HCT116 (cell line): Measurements from ENCODE around the gene MEX3B. TPM values are rescaled to one million over a fixed set of nuclear protein-coding genes. Genes with fewer than 3 reads are reported as not detected.

Experiments used
- ATAC-seq: fragments of 200-7000 bp; cut with Tn5 transposase; 2 replicates; pipeline ENCODE4 v1.9.1; 2020; ENCODE audit warnings: mild to moderate bottlenecking, moderate library complexity
- BruUV-seq: library from RNA; stranded (reverse); fragments of 400-500 nt; replicated peaks from 2 replicates; lab custom pipeline; 2021; lab: Mats Ljungman, UMichigan
- CTCF ChIA-PET: fragments of 300-600 bp; sonication (Branson Sonifier 250); formaldehyde crosslinking; loops from one replicate; lab custom pipeline; 2021; ENCODE audit warnings: antibody characterized with exemption; lab: Charles Lee
- POLR2A ChIA-PET: fragments of 300-600, 350-600 bp; sonication (Branson Sonifier 250); formaldehyde crosslinking; loops from one replicate; lab custom pipeline; 2021; ENCODE audit warnings: antibody characterized with exemption; lab: Charles Lee
- RAD21 ChIA-PET, 2 experiments: fragments of 300-600 bp; sonication (Branson Sonifier 250); formaldehyde crosslinking; loops; one replicate each; lab custom pipeline; 2023; ENCODE audit warnings: low total read pairs in 2 of 2; ENCODE audit not compliant: uncharacterized antibody in 2 of 2, unreplicated experiment in 2 of 2, low non-redundant PET in 1 of 2; lab: Charles Lee
- DNase-seq: peaks from one replicate; pipeline ENCODE4 v3.0.0-alpha.2; 2010; ENCODE audit warnings: low read depth, low spot score
- H2AFZ ChIP-seq: fragments of 200-600 bp; shearing (Covaris generic), sonication (generic); 2 replicates; pipeline ENCODE4 v1.6.1; 2017; ENCODE audit warnings: low read depth, mixed run types, mixed read lengths, antibody characterized with exemption, low read length; ENCODE audit not compliant: poor library complexity, severe bottlenecking
- H3K27ac ChIP-seq: 2 replicates; pipeline ENCODE4 v1.5.1; 2012; ENCODE audit warnings: low read depth, low read length
- H3K27me3 ChIP-seq: fragments of 200-600 bp; sonication (generic); 2 replicates; pipeline ENCODE4 v1.6.1; 2016; ENCODE audit warnings: mixed run types, low read length, mixed read lengths; ENCODE audit not compliant: insufficient read depth
- H3K36me3 ChIP-seq, 2 experiments: fragments of 200-500 bp in 1 of 2; fragments of 200-600 bp in 1 of 2; sonication (Bioruptor generic) in 1 of 2; sonication (generic) in 1 of 2; 2 replicates each; pipeline versions ENCODE4 v1.5.1 to v1.6.1; 2014 to 2016; ENCODE audit warnings: low read length in 2 of 2, inconsistent platforms in 1 of 2, mixed read lengths in 1 of 2, mixed run types in 1 of 2; ENCODE audit not compliant: insufficient read depth in 2 of 2, control insufficient read depth in 1 of 2
- H3K4me1 ChIP-seq, 2 experiments: fragments of 200-600 bp in 1 of 2; sonication (generic) in 1 of 2; 2 replicates each; pipeline versions ENCODE4 v1.5.1 to v1.6.1; 2012 to 2017; ENCODE audit warnings: low read length in 2 of 2, inconsistent platforms in 1 of 2, mild to moderate bottlenecking in 1 of 2, mixed read lengths in 1 of 2, mixed run types in 1 of 2, moderate library complexity in 1 of 2; ENCODE audit not compliant: insufficient read depth in 2 of 2, control insufficient read depth in 1 of 2
- H3K4me2 ChIP-seq: fragments of 200-600 bp; sonication (generic); 2 replicates; pipeline ENCODE4 v1.6.1; 2017; ENCODE audit warnings: mixed run types, low read length, mixed read lengths
- H3K4me3 ChIP-seq, 2 experiments: fragments of 200-600 bp in 1 of 2; sonication (generic) in 1 of 2; replicated peaks in 1 of 2; 2 replicates each; pipeline ENCODE4 v1.5.1; 2011 to 2016; ENCODE audit warnings: low read length in 2 of 2, control low read depth in 1 of 2, low read depth in 1 of 2, mild to moderate bottlenecking in 1 of 2, mixed read lengths in 1 of 2, mixed run types in 1 of 2
- H3K79me2 ChIP-seq: fragments of 200-600 bp; sonication (generic); 2 replicates; pipeline ENCODE4 v1.6.1; 2017; ENCODE audit warnings: mild to moderate bottlenecking, mixed run types, low read length, moderate library complexity, mixed read lengths; ENCODE audit not compliant: insufficient read depth
- H3K9ac ChIP-seq: fragments of 200-600 bp; sonication (generic); 2 replicates; pipeline ENCODE4 v1.6.1; 2016; ENCODE audit warnings: low read length, mixed read lengths
- H3K9me2 ChIP-seq: fragments of 200-600 bp; sonication (generic), shearing (Covaris generic); 2 replicates; pipeline ENCODE4 v1.6.1; 2017; ENCODE audit warnings: mixed run types, mild to moderate bottlenecking, moderate library complexity; ENCODE audit not compliant: insufficient read depth
- H3K9me3 ChIP-seq, 2 experiments: fragments of 200-500 bp in 1 of 2; fragments of 200-600 bp in 1 of 2; sonication (Bioruptor generic) in 1 of 2; sonication (generic) in 1 of 2; 2 replicates each; pipeline ENCODE4 v1.6.1; 2014 to 2017; ENCODE audit warnings: low read length in 2 of 2, mixed read lengths in 2 of 2, inconsistent platforms in 1 of 2, low read depth in 1 of 2, mild to moderate bottlenecking in 1 of 2, mixed run types in 1 of 2, moderate library complexity in 1 of 2; ENCODE audit not compliant: control insufficient read depth in 1 of 2, insufficient read depth in 1 of 2
- H4K20me1 ChIP-seq: fragments of 200-600 bp; sonication (generic), shearing (Covaris generic); 2 replicates; pipeline ENCODE4 v1.6.1; 2017; ENCODE audit warnings: mixed run types, mild to moderate bottlenecking, moderate library complexity; ENCODE audit not compliant: insufficient read depth
- CBX3 ChIP-seq: IDR thresholded peaks from 2 replicates; pipeline ENCODE4 v1.6.1; 2012; ENCODE audit warnings: low read depth
- CEBPB ChIP-seq: IDR thresholded peaks from 2 replicates; pipeline ENCODE4 v1.6.1; 2012; ENCODE audit warnings: low read depth
- EGR1 ChIP-seq: IDR thresholded peaks from 2 replicates; pipeline ENCODE4 v1.6.1; 2012; ENCODE audit warnings: low read depth
- ELF1 ChIP-seq: IDR thresholded peaks from 2 replicates; pipeline ENCODE4 v1.6.1; 2012; ENCODE audit warnings: low read depth, borderline replicate concordance
- EZH2 ChIP-seq: fragments of 200-600 bp; sonication (generic); IDR thresholded peaks from 2 replicates; pipeline ENCODE4 v1.6.1; 2017; ENCODE audit warnings: antibody characterized with exemption, mixed run types
- EZH2phosphoT487 ChIP-seq: fragments of 200-600 bp; IDR thresholded peaks from 2 replicates; pipeline ENCODE4 v1.6.1; 2018; ENCODE audit warnings: antibody characterized with exemption, borderline replicate concordance
- FOSL1 ChIP-seq: IDR thresholded peaks from 2 replicates; pipeline ENCODE4 v1.6.1; 2012; ENCODE audit warnings: low read depth
- JUND ChIP-seq: IDR thresholded peaks from 2 replicates; pipeline ENCODE4 v1.6.1; 2012
- POLR2AphosphoS5 ChIP-seq: IDR thresholded peaks from 2 replicates; pipeline ENCODE4 v1.6.1; 2011; ENCODE audit warnings: mild to moderate bottlenecking, low read depth, low read length, moderate library complexity
- SIN3A ChIP-seq: IDR thresholded peaks from 2 replicates; pipeline ENCODE4 v1.6.1; 2012; ENCODE audit warnings: low read depth
- SP1 ChIP-seq: IDR thresholded peaks from 2 replicates; pipeline ENCODE4 v1.6.1; 2012; ENCODE audit warnings: low read depth
- SRF ChIP-seq: IDR thresholded peaks from 2 replicates; pipeline ENCODE4 v1.6.1; 2012; ENCODE audit warnings: low read depth
- TCF7L2 ChIP-seq: IDR thresholded peaks from 2 replicates; pipeline ENCODE4 v1.7.0; 2011; ENCODE audit warnings: borderline replicate concordance, inconsistent platforms; ENCODE audit not compliant: insufficient read depth, insufficient read length; ENCODE audit errors: extremely low read depth
- YY1 ChIP-seq: IDR thresholded peaks from 2 replicates; pipeline ENCODE4 v1.6.1; 2011; ENCODE audit warnings: low read length, low read depth, moderate library complexity, mild to moderate bottlenecking; ENCODE audit not compliant: insufficient replicate concordance; ENCODE audit errors: extremely low read depth
- ZNF274 ChIP-seq: fragments of 200-500 bp; sonication (Bioruptor generic); IDR thresholded peaks from 2 replicates; pipeline ENCODE4 v1.6.1; 2014; ENCODE audit warnings: mild to moderate bottlenecking, low read depth, low read length, inconsistent platforms
- intact Hi-C: fragments of 100-400 bp; cut with micrococcal nuclease; formaldehyde crosslinking; loops from 2 replicates; pipeline ENCODE4 v1.10.0; 2022
- total RNA-seq: library from RNA; stranded (reverse); gene quantifications from one replicate; pipeline ENCODE4 v1.2.1, GENCODE V29; 2021; ENCODE audit not compliant: unreplicated experiment
- TF ChIP-seq, protein P1 (sequence below), 3 experiments: fragments of 200-600 bp in 1 of 3; sonication (generic) in 1 of 3; IDR thresholded peaks in 2 of 3; conservative IDR thresholded peaks in 1 of 3; 2 replicates each; pipeline ENCODE4 v1.5.1; 2012 to 2017; ENCODE audit warnings: low read depth in 2 of 3, low read length in 2 of 3, antibody characterized with exemption in 1 of 3, borderline replicate concordance in 1 of 3, control low read depth in 1 of 3, mild to moderate bottlenecking in 1 of 3, mixed read lengths in 1 of 3, mixed run types in 1 of 3, moderate library complexity in 1 of 3; ENCODE audit not compliant: insufficient read depth in 1 of 3
- TF ChIP-seq, protein P2 (sequence below): IDR thresholded peaks from 2 replicates; pipeline ENCODE4 v1.6.1; 2012
- TF ChIP-seq, protein P3 (sequence below): IDR thresholded peaks from 2 replicates; pipeline ENCODE4 v1.6.1; 2012; ENCODE audit warnings: low read depth
- TF ChIP-seq, protein P4 (sequence below): IDR thresholded peaks from 2 replicates; pipeline ENCODE4 v1.6.1; 2012

The MEX3B gene
- total RNA-seq, 1 experiment from 2014 or later, result 1.9 TPM

DNA sequence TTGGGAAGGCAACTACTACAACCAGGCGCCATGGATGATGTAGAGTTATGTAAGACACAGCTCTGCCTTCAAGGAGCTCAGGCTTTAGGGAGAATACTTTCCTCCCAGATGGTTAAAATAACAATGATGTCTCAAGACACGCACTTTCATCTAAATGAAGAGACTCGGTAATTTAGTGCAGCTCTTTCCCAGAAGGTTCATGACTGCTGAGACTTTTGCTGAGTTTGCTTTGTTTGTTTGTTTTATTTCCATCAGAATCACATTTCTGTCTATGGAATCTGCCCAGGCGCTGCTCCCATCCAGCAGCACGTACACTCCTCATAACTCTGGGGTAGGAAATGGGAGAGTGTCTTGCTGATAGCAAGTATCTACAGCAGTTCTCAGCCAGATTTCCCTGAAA is 33.9 kb upstream of the MEX3B start:
- H3K9me2 ChIP-seq, result no peaks in the 10 kb centered on the region
- POLR2A ChIA-PET, result no interaction called here
- RAD21 ChIA-PET, result no interaction called here
- H2AFZ ChIP-seq, result no peak overlapping the region
- no peak overlapping the region for H3K27ac ChIP-seq
- no peak overlapping the region for H3K4me3 ChIP-seq
- H3K9me3 ChIP-seq, result no peaks in the 10 kb centered on the region
- TF ChIP-seq CBX3 (no peak), EZH2phosphoT487 (no peak), EGR1 (no peak), TCF7L2 (no peak), EZH2 (no peak), ZNF274 (no peak), FOSL1 (no peak), SRF (no peak), CEBPB (no peak), SP1 (no peak), YY1 (no peak), ELF1 (no peak), SIN3A (no peak), POLR2AphosphoS5 (no peak), JUND (no peak)
- TF ChIP-seq, protein P1, sequence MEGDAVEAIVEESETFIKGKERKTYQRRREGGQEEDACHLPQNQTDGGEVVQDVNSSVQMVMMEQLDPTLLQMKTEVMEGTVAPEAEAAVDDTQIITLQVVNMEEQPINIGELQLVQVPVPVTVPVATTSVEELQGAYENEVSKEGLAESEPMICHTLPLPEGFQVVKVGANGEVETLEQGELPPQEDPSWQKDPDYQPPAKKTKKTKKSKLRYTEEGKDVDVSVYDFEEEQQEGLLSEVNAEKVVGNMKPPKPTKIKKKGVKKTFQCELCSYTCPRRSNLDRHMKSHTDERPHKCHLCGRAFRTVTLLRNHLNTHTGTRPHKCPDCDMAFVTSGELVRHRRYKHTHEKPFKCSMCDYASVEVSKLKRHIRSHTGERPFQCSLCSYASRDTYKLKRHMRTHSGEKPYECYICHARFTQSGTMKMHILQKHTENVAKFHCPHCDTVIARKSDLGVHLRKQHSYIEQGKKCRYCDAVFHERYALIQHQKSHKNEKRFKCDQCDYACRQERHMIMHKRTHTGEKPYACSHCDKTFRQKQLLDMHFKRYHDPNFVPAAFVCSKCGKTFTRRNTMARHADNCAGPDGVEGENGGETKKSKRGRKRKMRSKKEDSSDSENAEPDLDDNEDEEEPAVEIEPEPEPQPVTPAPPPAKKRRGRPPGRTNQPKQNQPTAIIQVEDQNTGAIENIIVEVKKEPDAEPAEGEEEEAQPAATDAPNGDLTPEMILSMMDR (IDR thresholded peaks at IDR 0.05 in 2 of 3, conservative IDR thresholded peaks at IDR 0.05 in 1 of 3; ENCODE audit: borderline replicate concordance in 1 of 3, insufficient read depth in 1 of 3, low read depth in 2 of 3, low read length in 2 of 3), result no peak
- TF ChIP-seq, protein P2, sequence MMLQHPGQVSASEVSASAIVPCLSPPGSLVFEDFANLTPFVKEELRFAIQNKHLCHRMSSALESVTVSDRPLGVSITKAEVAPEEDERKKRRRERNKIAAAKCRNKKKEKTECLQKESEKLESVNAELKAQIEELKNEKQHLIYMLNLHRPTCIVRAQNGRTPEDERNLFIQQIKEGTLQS, result no peak
- TF ChIP-seq, protein P3, sequence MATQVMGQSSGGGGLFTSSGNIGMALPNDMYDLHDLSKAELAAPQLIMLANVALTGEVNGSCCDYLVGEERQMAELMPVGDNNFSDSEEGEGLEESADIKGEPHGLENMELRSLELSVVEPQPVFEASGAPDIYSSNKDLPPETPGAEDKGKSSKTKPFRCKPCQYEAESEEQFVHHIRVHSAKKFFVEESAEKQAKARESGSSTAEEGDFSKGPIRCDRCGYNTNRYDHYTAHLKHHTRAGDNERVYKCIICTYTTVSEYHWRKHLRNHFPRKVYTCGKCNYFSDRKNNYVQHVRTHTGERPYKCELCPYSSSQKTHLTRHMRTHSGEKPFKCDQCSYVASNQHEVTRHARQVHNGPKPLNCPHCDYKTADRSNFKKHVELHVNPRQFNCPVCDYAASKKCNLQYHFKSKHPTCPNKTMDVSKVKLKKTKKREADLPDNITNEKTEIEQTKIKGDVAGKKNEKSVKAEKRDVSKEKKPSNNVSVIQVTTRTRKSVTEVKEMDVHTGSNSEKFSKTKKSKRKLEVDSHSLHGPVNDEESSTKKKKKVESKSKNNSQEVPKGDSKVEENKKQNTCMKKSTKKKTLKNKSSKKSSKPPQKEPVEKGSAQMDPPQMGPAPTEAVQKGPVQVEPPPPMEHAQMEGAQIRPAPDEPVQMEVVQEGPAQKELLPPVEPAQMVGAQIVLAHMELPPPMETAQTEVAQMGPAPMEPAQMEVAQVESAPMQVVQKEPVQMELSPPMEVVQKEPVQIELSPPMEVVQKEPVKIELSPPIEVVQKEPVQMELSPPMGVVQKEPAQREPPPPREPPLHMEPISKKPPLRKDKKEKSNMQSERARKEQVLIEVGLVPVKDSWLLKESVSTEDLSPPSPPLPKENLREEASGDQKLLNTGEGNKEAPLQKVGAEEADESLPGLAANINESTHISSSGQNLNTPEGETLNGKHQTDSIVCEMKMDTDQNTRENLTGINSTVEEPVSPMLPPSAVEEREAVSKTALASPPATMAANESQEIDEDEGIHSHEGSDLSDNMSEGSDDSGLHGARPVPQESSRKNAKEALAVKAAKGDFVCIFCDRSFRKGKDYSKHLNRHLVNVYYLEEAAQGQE, result no peak
- TF ChIP-seq, protein P4, sequence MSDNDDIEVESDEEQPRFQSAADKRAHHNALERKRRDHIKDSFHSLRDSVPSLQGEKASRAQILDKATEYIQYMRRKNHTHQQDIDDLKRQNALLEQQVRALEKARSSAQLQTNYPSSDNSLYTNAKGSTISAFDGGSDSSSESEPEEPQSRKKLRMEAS, result no peak
- no peak overlapping the region for H3K9ac ChIP-seq
- H3K4me1 ChIP-seq, result no peaks in the 10 kb centered on the region
- no peaks in the 10 kb centered on the region for H4K20me1 ChIP-seq
- no peak for ATAC-seq
- no peaks in the 10 kb centered on the region for H3K36me3 ChIP-seq
- no peak for DNase-seq
- no TSS peak for BruUV-seq
- H3K27me3 ChIP-seq, result no peaks in the 10 kb centered on the region
- H3K79me2 ChIP-seq, result no peaks in the 10 kb centered on the region
- no peak overlapping the region for H3K4me2 ChIP-seq
- CTCF ChIA-PET, result no interaction called here
- intact Hi-C loops, result no loop called here
